GM21619 (cell line): ENCODE data around the gene PEAK1.

Experiments
- ATAC-seq: cut with Tn5 transposase; IDR thresholded peaks from one replicate; pipeline ENCODE4 v1.9.1; 2021; ENCODE audit not compliant: unreplicated experiment

PEAK1 gene

DNA sequence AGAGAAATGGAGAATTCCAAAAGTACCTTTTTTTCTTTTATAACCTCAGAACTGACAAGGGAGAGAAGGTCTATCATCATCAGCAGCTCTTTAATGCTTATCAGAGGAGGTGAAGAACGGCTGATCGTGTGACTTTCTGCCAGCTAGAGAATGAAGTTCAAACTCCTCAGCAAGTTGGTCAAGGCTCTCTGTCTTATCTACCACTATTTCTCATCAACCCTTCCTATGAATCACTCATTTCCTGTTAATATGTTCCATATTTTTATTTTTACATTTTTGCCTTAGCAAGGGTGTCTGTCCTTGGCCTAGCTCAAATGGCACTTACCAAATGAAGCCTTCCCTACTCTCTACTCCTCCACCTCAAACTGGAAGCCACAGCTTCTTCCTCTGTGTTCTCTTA, 275.9 kb downstream of the PEAK1 start:
- no peak for ATAC-seq

DNA sequence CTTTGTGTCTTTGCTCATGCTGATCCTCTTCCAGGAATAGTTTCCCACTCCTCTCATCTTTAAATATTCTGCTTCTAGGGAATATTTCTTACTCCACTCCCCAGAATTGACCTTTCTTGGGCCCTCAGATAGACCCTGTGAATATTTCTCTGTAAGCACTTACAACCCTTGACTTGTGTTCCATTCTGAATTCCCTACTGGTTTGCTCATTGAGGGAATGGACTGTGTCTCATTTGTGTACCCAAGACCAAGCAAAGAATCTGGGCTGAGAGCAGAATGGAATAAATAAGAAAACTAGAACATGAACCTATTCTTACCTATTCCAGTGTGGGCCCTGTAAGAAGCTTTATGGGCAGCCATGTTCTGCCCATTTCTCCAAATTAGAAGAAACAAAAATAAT, 276.3 kb downstream of the PEAK1 start:
- ATAC-seq, result no peak

DNA sequence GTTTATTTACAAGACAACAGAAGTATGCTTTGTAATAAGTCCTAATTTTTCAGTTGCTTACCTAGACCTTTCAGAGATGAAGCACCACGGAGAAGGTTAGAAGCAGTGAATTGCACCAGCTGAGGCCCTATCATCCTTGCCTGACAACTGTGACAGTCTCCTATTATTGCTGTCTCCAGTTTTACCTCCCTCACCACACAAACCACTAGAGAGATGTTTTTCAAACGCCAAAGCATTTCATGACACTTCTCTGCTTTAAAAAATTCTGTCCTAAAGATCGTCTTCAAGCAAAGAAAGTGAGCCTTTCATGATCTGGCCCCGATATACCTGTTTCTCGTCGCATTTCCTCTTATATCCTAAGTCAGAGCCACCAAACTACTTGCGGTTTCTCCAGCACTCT, 276.7 kb downstream of the PEAK1 start:
- no peak for ATAC-seq

DNA sequence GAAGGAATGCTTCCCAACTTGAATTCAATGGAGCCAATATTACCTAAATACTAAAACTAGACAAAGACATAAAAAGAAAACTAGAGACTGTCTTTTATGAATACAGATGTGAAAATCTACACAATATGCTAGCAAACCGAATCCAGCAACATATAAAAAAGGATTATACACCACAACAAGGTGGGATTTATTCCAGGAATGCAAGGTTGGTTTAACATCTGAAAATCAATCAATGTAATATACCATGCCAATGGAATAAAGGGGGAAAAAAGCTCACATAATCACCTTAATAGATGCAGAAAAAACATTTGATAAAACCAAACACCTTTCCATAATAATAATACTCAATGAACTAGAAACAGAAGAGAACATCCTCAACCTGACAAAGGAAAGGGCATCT, 279.7 kb downstream of the PEAK1 start:
- no peak for ATAC-seq

DNA sequence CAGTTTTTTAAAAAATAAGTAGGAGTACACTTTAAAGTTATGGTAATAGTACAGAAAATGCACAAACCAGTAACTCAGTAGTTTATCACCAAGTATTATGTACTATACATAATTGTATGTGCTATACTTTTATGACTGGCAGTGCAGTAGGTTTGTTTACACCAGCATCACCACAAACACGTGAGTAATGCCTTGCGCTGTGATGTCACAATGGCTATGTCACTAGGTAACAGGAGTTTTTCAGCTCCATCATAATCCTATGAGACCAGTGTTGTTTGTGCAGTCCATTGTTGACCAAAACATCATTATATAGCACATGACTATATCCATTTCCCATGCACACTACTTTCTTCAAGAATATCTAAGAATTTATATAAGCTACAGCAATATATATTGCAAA, 280.6 kb downstream of the PEAK1 start:
- no peak for ATAC-seq

DNA sequence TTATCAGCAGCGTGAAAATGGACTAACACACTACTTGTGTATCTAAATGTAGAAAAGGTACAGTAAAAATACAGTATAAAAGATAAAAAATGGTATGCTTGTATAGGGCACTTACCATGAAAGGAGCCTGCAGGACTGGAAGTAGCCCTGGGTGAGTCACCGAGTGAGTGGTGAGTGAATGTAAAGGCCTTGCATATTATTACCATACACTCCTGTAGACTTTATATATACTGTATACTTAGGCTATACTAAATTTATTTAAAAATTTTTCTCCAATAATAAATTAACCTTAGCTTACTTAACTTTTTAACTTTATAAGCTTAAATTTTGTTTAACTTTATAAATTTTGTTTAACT, 281.8 kb downstream of the PEAK1 start:
- ATAC-seq, result no peak

DNA sequence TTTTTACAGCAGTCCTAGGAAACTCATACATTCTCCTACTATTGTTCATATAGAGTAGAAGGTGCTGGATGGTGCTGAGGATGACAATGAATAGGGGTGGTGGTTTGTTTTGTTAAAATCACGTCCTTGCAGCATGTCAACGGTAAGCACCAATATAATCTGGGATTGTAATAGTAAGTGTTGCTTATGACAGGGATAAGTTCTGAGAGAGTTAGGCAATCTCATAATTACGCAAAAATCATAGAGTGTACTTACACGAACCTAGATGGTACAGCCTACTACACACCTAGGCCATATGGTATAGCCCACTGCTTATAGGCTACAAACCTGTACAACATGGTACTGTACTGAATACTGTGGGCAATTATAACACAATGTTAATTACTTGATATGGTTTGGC, 284.7 kb downstream of the PEAK1 start:
- ATAC-seq, result no peak

DNA sequence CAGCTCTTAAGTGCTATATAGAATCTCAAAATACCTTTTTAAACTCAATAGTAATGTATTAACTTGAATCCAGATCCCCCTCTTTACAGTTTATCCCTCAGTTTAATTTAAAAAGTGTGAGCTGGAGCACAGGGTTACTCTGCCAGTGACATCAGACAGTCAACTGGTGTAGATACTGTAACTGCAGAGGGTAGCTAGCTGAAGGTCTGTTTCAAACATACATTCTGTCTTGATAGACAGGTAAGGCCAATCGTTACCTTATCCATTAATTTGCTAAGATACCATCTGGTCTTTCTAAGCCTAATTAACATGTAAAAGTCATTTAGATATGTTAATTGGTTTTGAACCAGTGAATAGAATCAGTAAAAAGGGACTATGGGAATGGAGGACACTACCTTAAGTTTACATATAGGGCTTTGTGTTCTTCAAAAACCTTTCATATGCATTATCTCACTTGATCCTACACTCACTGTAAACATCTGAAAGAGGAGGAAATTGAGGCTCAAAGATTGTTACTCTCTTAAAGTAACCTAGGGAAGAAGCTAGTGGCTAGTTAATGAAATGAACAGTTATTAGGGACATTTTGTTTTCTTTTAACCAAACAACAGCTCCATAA, 289.5 kb downstream of the PEAK1 start:
- no peak for ATAC-seq

DNA sequence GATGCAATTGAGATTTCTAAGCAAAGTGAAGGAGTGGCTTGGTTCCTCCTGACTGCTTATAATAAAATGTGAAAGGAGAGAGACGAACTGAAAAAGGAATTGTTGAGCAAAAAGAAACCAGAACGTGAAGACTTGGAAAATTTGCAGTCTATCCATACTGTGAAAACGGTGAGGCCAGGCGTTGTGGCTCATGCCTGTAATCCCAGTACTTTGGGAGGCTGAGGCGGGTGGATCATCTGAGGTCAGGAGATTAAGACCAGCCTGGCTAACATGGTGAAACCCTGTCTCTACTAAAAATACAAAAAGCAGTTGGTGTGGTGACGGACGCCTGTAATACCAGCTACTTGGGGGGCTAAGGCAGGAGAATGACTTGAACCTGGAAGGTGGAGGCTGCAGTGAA, 292.3 kb downstream of the PEAK1 start:
- ATAC-seq, result no peak

DNA sequence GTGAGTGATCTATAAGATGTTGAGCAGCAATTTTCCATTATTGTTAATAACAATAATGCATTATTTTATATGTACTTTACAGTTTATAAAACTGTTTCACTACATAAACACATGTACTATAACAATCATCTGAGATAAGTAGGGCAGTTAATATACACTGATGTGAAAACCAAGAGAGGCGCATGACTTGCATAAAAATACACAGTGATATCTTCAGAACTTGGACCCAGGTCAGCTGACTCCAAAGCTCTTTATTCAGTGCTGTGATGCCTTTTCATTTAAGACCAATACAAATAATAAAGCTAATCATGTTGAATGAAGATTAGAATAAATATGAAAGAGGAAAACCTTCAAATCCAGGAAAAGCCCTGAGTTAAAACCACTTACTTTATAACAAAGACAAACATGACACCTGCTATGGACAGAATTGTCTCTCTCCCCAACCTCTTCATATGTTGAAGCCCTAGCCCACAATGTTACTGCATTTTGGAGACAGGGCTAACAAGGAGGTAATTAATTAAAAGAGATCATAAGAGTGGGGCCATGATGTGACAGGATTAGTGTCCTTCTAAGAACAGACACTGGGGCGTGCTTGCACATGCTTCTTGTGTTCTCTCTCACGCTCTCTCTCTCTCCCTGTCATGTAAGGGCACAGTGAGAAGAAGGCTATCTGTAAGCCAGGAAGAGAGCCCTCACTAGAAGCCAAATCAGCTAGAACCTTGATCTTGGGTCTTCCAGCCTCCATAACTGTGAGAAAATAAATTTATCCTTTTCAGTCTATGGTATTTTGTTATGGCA, 293.2 kb downstream of the PEAK1 start:
- ATAC-seq, result no peak

DNA sequence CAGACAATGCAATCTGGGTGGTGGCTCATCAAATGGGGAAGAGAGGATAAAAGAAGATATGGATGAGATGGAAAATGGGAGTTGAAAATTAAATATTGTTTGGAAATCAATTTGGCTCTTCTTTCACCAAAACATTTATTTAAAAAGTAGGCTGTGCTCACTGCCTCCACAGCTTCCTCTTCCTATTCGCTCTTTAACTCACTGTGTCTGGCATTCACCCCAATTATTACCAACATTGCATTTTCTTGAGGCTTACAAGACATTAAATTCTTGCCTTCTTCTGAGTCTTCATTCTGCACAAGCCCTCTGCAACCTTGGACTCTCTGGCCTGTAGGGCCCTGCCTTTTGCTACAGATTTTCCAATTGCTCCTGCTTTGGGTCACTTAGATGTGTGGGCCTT, 296.1 kb downstream of the PEAK1 start:
- ATAC-seq, result no peak

DNA sequence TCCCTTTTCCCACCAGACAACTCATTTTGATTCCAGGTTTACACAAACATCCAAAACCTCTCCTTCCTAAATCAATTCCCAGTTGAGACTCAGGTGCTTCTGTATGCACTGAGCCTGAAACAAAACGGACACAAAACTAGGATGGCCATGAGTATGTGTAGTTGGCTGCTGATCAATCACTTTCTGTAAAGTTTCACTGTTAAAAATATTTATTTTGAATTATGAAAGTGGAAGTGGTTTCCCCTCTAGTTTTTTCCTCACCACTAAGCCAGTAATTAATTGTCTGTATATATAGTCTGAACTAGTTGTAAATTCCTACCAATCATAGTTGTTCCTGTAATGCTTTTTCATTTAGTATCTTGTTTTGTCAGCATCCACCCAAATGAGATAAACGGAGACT, 297.3 kb downstream of the PEAK1 start:
- no peak for ATAC-seq

DNA sequence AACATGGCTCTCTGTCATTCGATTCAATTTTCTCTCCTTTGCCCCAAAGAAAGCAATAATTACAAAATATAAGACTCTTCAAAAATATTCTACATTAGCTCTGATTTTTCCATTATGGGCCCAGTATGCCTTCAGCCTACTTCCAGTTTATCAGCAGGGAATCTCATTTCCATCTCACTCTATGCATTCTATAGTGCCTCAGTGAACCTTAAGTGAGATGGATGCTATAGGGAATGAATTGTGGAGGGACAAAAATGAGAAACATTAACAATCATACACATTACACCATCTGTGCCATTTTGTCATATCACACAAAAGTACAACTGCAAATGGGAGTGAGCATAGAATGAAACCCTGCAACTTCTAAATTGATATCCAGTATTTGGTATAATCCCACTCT, 298.3 kb downstream of the PEAK1 start:
- ATAC-seq, result no peak

DNA sequence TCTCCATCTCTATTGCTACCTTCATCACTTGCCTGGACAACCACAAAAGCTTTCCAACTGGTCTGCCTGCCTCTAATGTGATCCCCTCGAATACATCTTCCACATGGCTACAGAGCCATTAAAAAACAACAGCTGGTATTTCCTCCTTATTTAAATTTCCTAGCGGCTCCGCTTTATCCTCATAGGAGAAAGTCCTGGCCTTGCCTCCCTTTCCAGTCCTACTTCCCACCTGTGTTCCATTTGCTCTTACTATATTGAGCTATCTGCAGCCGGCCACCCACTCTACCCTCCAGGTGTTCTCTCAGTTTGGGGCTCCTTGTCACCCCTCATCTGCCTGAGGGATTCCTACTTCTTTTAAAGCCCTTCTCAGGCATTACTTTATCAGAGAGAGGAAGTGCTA, 299.3 kb downstream of the PEAK1 start:
- no peak for ATAC-seq

DNA sequence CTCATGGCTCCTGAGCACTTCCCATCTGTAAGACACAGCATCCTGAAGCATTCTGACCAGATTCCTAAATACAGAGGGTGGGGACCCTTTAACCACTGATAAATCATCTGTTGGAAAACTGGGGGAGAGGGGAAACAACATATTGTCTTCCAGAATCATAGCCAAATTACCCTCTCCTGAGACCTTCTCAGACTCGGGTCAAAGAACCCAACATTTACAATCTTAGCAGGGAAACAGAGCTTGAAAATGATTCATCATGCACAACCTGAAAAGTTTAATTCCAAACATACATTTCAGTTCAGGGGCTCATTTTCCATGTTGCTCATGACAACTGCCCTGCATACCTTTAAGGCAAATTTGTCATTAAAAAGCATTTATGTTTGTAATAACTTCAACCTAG, 300.5 kb downstream of the PEAK1 start:
- no peak for ATAC-seq

DNA sequence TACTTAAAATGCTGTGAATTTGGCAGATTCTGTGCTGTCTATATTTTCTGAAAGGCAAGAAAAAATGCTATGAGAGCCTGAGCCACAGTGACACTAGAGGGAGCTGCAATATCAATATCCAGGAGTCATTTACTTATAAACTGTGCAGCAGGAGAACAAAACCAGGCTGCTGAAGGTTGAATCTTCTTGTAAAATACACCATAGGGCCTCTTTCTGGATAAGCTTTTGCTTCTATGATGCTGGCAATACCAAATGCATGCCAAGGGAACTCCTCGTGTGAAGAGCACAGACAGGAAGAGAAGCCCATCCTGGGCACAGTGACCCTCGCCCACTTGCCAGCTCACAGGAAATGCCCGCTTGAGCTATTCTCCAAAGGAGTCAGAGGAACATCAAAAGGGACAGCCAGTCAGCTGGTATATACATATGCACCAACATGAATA, 301.0 kb downstream of the PEAK1 start:
- no peak for ATAC-seq

DNA sequence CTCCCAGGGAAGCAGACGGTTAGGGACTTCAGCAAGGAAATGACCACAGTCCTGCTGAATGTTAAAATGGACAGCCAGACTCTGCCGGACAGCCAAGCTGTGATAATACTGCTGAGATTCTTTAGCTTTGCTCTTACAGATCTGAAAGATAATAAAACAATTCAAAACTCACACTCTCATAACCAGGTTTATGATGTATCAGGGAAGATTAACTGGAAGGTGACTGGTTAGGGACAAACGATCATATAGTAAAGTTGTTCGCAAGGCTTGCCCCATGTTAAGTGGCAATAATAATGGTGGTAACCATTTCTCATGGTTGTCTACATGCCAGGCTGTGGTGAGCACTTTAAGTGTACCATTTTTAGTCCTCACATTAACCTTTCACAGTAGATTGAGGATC, 304.7 kb downstream of the PEAK1 start:
- ATAC-seq, result no peak

DNA sequence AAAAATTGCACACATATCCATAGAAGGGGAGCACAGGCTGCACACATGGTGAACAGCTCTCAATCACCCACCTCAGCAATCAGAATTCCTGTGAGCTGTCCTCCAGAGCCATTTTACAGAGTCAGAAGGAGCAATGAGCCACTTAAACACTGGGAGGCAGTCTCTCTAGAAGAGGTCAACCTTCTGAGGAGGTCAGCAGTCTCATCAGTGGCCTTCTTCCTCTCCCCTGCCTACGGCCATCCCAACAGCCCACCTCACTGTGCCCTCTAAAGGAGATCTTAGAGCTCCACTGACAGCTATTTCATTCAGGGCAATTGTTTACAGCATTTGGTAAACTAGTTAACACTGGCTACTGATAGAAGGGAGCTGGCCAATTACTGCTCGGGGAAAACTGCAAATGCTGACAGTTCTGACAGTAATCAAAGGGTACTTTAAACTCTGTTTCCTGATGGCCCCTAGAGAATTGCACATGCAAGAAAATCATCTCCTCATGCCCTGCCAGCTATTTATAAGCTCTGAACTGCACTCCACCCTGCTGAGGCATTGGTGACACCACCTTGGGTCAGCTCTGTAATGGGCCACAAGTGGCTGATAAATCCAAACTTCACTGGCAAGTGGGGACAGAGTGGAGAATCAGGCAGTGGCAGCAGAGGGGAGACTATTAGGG, 306.9 kb downstream of the PEAK1 start:
- no peak for ATAC-seq

DNA sequence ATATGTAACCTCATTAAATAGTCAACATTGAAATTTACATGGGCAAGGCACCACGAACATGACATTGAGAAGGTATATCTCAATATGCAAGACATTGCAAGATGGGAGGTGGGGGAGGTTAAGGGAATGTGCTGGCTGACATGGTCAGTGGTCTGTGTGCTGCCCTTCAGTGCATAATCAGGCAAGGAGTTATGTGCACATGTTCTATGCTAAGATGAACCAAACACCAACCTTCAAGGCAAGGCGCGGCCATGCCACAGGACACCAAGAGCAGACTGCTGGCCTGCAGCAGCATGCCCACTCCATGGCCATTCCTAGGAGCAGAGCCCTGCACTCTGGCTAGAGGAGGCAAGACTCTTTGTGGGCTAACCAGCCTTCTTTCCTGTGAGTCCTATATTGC, 308.1 kb downstream of the PEAK1 start:
- no peak for ATAC-seq

DNA sequence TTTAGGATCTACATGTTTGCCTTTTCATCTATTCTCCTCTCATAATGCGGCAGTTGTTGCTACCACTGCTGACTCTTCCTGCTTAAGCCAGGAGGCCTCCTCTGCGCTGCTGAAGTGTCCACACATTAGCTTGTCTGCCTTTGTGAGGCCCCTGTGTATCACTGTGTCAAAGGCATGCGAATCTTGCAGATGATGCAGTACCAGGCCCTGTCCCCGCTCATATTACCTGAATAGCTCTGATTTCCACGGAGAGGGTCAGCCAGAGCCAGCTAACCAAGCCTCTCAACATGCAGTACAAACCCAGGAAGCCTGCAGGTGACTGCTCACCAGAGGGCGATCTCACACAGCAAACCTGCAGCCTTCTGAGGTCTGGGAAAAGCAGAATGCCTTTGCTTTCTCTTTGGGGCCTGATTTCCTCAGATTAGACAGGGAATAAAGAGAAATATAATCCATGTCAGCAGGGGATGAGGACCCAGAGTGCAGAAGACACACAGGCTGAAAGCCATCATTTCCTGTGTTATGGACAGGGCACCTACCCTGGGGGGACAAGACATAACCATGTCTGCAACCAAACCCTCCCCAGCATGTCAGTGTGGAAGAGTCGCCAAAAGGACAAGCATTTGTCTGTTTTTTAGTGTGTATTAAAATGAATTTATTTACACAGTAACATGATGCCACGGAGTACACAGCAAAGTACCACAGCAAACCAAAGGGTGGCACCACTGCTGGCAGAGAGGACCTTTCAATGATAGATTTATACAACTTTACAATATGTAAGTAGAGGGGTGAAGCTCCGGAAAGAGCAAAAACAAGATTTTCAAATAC, 312.2 kb downstream of the PEAK1 start:
- no peak for ATAC-seq

DNA sequence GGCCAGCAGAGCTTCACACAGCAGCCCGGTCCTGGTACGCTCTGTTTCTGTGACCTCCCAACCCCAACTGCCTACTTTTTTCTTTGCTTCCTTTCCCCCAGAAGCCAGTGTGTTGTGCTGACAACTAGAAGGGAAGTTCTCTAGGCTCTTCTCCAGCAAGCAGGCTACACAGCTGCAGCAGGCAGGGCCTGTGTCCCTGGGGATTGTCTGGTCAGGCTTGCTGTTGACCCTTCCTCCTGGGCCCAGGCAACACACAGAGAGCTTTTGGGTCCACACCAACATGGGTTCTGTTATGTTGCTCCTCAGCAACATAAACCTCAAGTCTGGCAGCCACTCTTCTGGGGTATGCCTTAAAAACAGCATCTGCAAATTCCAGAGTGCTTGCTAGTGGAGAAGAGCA, 312.8 kb downstream of the PEAK1 start:
- no peak for ATAC-seq

DNA sequence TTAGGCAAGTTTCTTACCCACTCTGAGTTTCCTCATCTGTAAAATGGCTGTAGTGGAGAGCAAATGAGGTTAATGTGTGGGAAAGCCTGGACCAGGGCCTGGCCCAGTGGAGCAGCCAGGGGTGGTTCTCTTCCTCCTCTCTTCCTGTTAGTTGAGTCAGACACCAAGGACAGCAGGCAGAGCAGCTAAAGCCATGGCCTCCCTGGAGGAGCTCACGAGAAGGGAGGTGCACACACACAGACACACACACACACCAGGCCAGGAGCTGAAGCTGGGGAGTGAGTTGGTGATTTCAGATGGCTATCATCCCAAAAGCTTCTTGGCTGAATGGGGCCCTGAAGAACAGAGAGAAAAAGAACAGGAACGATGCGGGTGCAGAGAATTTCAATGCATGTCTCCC, 315.7 kb downstream of the PEAK1 start:
- no peak for ATAC-seq
